Neural progenitor cell (in vitro differentiated cells): Measurements from ENCODE around the gene TRMO. TPM values are rescaled to one million over a fixed set of nuclear protein-coding genes. Genes with fewer than 3 reads are reported as not detected.

Experiments
- DNase-seq: peaks from one replicate; pipeline ENCODE4 v3.0.0-alpha.2; 2016; ENCODE audit warnings: low spot score
- H2AFZ ChIP-seq: fragments of 200-600 bp; sonication (generic); replicated peaks from 2 replicates; pipeline ENCODE4 v1.6.1; 2016; ENCODE audit warnings: antibody characterized with exemption
- H3F3A ChIP-seq: fragments of 200-600 bp; sonication (generic); 2 replicates; pipeline ENCODE4 v1.6.1; 2016; ENCODE audit warnings: antibody characterized with exemption, low read depth
- H3K27ac ChIP-seq: fragments of 200-600 bp; sonication (generic); 2 replicates; pipeline ENCODE4 v1.5.1; 2016; ENCODE audit warnings: mild to moderate bottlenecking
- H3K27me3 ChIP-seq: fragments of 200-600 bp; sonication (generic); 2 replicates; pipeline ENCODE4 v1.6.1; 2016; ENCODE audit warnings: mild to moderate bottlenecking, moderate library complexity
- H3K36me3 ChIP-seq: fragments of 200-600 bp; sonication (generic); 2 replicates; pipeline ENCODE4 v1.5.1; 2016
- H3K4me1 ChIP-seq: fragments of 200-600 bp; sonication (generic); 2 replicates; pipeline ENCODE4 v1.6.1; 2016; ENCODE audit warnings: mixed run types
- H3K4me2 ChIP-seq: fragments of 200-600 bp; sonication (generic); 2 replicates; pipeline ENCODE4 v1.6.1; 2016
- H3K4me3 ChIP-seq: fragments of 200-600 bp; sonication (generic); 2 replicates; pipeline ENCODE4 v1.5.1; 2016
- H3K79me2 ChIP-seq: fragments of 200-600 bp; sonication (generic); 2 replicates; pipeline ENCODE4 v1.6.1; 2016; ENCODE audit warnings: low read depth
- H3K9ac ChIP-seq: fragments of 200-600 bp; sonication (generic); 2 replicates; pipeline ENCODE4 v1.6.1; 2016
- H3K9me3 ChIP-seq: fragments of 200-600 bp; sonication (generic); 2 replicates; pipeline ENCODE4 v1.5.1; 2016; ENCODE audit warnings: low read depth
- H4K20me1 ChIP-seq: fragments of 200-600 bp; sonication (generic); 2 replicates; pipeline ENCODE4 v1.6.1; 2016; ENCODE audit warnings: low read depth
- H3K27ac Mint-ChIP-seq: 3 replicates; pipeline ENCODE4 v1.8.0; 2021; ENCODE audit warnings: mixed read lengths
- H3K27me3 Mint-ChIP-seq: 2 replicates; pipeline ENCODE4 v1.8.0; 2022; ENCODE audit warnings: low read depth, mild to moderate bottlenecking, inconsistent platforms, moderate library complexity, mixed read lengths; ENCODE audit not compliant: insufficient read depth
- H3K36me3 Mint-ChIP-seq: 3 replicates; pipeline ENCODE4 v1.8.0; 2021; ENCODE audit warnings: mixed read lengths
- H3K4me1 Mint-ChIP-seq: 3 replicates; pipeline ENCODE4 v1.8.0; 2021; ENCODE audit warnings: mixed read lengths
- H3K4me3 Mint-ChIP-seq: 3 replicates; pipeline ENCODE4 v1.8.0; 2021; ENCODE audit warnings: mild to moderate bottlenecking, moderate library complexity, mixed read lengths
- H3K9me3 Mint-ChIP-seq: 3 replicates; pipeline ENCODE4 v1.8.0; 2020; ENCODE audit warnings: mixed read lengths
- EZH2 ChIP-seq: fragments of 200-600 bp; sonication (generic); IDR thresholded peaks from 2 replicates; pipeline ENCODE4 v1.6.1; 2017; ENCODE audit warnings: antibody characterized with exemption, mild to moderate bottlenecking, moderate library complexity
- EZH2phosphoT487 ChIP-seq: fragments of 200-600 bp; sonication (generic); IDR thresholded peaks from 2 replicates; pipeline ENCODE4 v1.6.1; 2017; ENCODE audit warnings: antibody characterized with exemption
- total RNA-seq: library from RNA; depleted of rRNA; stranded (reverse); fragments of >200 nt; gene quantifications from 2 replicates; pipeline ENCODE4 v1.2.3, GENCODE V29; 2015; ENCODE audit warnings: low replicate concordance
- TF ChIP-seq, protein P1 (sequence below): fragments of 200-600 bp; sonication (generic); IDR thresholded peaks from 2 replicates; pipeline ENCODE4 v1.5.1; 2017; ENCODE audit warnings: antibody characterized with exemption, mild to moderate bottlenecking

Gene TRMO
- total RNA-seq, 1 donor from 2014 or later, result 5.7 TPM

DNA sequence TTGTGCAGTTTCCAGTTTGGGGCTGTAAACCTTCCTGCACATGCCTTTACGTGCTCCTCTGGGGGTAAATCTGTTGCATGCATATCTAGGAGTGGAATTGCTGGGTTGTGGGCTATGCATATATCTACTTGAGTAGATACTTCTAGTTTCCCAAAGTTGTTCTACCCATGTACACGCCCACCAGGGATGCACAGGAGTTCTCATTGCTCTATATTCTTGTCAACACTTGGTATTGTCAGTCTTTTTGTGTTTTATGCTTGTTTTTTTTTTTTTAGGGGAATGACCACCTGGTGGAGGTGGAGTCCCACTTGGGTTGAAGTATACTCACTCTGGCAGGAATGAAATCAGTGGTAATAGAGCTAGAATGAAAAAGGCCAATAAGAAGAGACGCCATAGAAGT is 46.2 kb downstream of the TRMO start:
- H4K20me1 ChIP-seq, result no peaks in the 10 kb centered on the region
- no peak overlapping the region for H3K4me3 ChIP-seq
- Mint-ChIP-seq H3K27ac (no peak overlapping the region), H3K27me3 (peaks cover 2% of the 10 kb centered on the region), H3K4me1 (peaks cover 7% of the 10 kb centered on the region), H3K36me3 (no peaks in the 10 kb centered on the region), H3K9me3 (no peaks in the 10 kb centered on the region), H3K4me3 (no peak overlapping the region)
- H3K9me3 ChIP-seq, result no peaks in the 10 kb centered on the region
- DNase-seq, result no peak
- no peak overlapping the region for H3K27ac ChIP-seq
- H2AFZ ChIP-seq, result no peak overlapping the region
- H3K36me3 ChIP-seq, result no peaks in the 10 kb centered on the region
- no peak overlapping the region for H3K4me2 ChIP-seq
- no peak overlapping the region for H3K9ac ChIP-seq
- TF ChIP-seq, protein P1, sequence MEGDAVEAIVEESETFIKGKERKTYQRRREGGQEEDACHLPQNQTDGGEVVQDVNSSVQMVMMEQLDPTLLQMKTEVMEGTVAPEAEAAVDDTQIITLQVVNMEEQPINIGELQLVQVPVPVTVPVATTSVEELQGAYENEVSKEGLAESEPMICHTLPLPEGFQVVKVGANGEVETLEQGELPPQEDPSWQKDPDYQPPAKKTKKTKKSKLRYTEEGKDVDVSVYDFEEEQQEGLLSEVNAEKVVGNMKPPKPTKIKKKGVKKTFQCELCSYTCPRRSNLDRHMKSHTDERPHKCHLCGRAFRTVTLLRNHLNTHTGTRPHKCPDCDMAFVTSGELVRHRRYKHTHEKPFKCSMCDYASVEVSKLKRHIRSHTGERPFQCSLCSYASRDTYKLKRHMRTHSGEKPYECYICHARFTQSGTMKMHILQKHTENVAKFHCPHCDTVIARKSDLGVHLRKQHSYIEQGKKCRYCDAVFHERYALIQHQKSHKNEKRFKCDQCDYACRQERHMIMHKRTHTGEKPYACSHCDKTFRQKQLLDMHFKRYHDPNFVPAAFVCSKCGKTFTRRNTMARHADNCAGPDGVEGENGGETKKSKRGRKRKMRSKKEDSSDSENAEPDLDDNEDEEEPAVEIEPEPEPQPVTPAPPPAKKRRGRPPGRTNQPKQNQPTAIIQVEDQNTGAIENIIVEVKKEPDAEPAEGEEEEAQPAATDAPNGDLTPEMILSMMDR, result no peak
- TF ChIP-seq EZH2 (no peak), EZH2phosphoT487 (no peak)
- peaks cover 14% of the 10 kb centered on the region for H3K27me3 ChIP-seq
- no peaks in the 10 kb centered on the region for H3K4me1 ChIP-seq
- H3K79me2 ChIP-seq, result no peaks in the 10 kb centered on the region
- H3F3A ChIP-seq, result no peaks in the 10 kb centered on the region

DNA sequence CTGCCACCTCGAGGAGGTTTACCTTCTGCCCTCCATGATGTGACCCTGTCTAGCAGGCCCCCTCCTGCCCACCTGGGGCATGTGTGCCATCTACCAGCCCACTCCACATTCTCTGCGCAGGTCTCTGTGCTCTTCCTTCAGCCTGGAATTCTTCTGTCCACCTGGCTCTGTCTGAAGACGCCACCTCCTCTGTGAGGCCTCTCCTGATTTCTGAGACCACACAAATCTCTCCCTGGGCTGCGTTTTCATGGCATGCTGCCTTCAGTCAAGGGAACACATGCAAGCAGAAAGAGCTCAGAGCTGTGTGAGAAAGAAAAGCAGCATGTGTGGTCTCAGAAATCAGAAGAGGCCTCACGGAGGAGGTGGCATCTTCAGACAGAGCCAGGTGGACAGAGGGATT is 47.2 kb downstream of the TRMO start:
- Histone ChIP-seq H3F3A (no peaks in the 10 kb centered on the region), H3K4me1 (no peaks in the 10 kb centered on the region), H4K20me1 (no peaks in the 10 kb centered on the region), H3K9ac (no peak overlapping the region), H3K27ac (no peak overlapping the region), H3K79me2 (no peaks in the 10 kb centered on the region), H2AFZ (no peak overlapping the region), H3K27me3 (peaks cover 5% of the 10 kb centered on the region), H3K4me3 (no peak overlapping the region), H3K36me3 (no peaks in the 10 kb centered on the region), H3K4me2 (no peak overlapping the region), H3K9me3 (no peaks in the 10 kb centered on the region)
- H3K27ac Mint-ChIP-seq, result no peak overlapping the region
- H3K4me3 Mint-ChIP-seq, result no peak overlapping the region
- TF ChIP-seq, protein P1, result no peak
- no peak for TF ChIP-seq EZH2
- TF ChIP-seq EZH2phosphoT487, result no peak
- peaks cover 2% of the 10 kb centered on the region for H3K27me3 Mint-ChIP-seq
- H3K4me1 Mint-ChIP-seq, result peaks cover 7% of the 10 kb centered on the region
- DNase-seq, result no peak
- no peaks in the 10 kb centered on the region for H3K9me3 Mint-ChIP-seq
- no peaks in the 10 kb centered on the region for H3K36me3 Mint-ChIP-seq

DNA sequence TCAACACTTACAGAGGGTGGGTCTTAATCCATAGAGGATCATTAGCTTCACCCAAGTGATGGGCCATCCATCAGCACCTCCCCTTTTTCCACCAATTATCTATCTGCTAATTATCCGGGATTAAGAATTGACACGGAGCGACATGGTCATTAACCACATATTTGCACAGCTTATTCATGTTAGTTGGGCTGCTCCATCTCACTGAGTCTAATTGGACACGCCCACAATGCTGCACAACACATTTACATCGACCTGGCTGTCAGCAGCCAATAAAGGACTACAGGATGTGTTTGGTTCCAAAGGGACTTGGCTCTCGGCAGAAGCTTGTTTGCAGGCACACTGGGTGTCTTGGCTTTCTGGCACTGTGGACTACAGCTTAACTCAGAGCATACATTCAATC is 47.7 kb downstream of the TRMO start:
- Histone ChIP-seq H2AFZ (no peak overlapping the region), H3F3A (no peaks in the 10 kb centered on the region), H3K9me3 (no peaks in the 10 kb centered on the region), H3K27me3 (peaks cover 5% of the 10 kb centered on the region), H3K36me3 (no peaks in the 10 kb centered on the region), H3K9ac (no peak overlapping the region), H4K20me1 (no peaks in the 10 kb centered on the region), H3K27ac (no peak overlapping the region), H3K4me2 (no peak overlapping the region), H3K4me3 (no peak overlapping the region), H3K4me1 (no peaks in the 10 kb centered on the region), H3K79me2 (no peaks in the 10 kb centered on the region)
- no peaks in the 10 kb centered on the region for H3K9me3 Mint-ChIP-seq
- TF ChIP-seq EZH2, result no peak
- TF ChIP-seq, protein P1, result no peak
- TF ChIP-seq EZH2phosphoT487, result no peak
- peaks cover 2% of the 10 kb centered on the region for H3K27me3 Mint-ChIP-seq
- H3K27ac Mint-ChIP-seq, result no peak overlapping the region
- DNase-seq, result no peak
- H3K4me3 Mint-ChIP-seq, result no peak overlapping the region
- no peaks in the 10 kb centered on the region for H3K36me3 Mint-ChIP-seq
- peaks cover 7% of the 10 kb centered on the region for H3K4me1 Mint-ChIP-seq
